GM18507 (cell line): ENCODE data around the gene TBCA.
A peak's percentile ranks its signal among the peaks of the same experiment; 100 is the strongest.

Experiments used
- DNase-seq: peaks from one replicate; pipeline ENCODE4 v3.0.0; 2011; ENCODE audit warnings: low read depth; ENCODE audit not compliant: insufficient read length; ENCODE audit errors: extremely low spot score
- FAIRE-seq: peaks from 2 replicates; lab custom pipeline; 2011; peaks lifted over from hg19 to GRCh38; lab: Jason Lieb, UNC

TBCA gene

GRCh38 chr5:77645995-77646639 lies 130.0 kb downstream of the TBCA start:
- FAIRE-seq (no peak), DNase-seq (no peak)

GRCh38 chr5:77645158-77645994 lies 130.8 kb downstream of the TBCA start:
- DNase-seq (peak; percentile 66), FAIRE-seq (no peak)

GRCh38 chr5:77644371-77645157 lies 131.6 kb downstream of the TBCA start:
- FAIRE-seq, result no peak
- DNase-seq, result no peak

GRCh38 chr5:77643654-77644370 lies 132.3 kb downstream of the TBCA start:
- FAIRE-seq, result no peak
- no peak for DNase-seq

GRCh38 chr5:77642738-77643653 lies 133.1 kb downstream of the TBCA start:
- DNase-seq, result no peak
- no peak for FAIRE-seq

GRCh38 chr5:77641963-77642737 lies 134.0 kb downstream of the TBCA start:
- DNase-seq (no peak), FAIRE-seq (no peak)

GRCh38 chr5:77641397-77641943 lies 134.7 kb downstream of the TBCA start:
- DNase-seq (no peak), FAIRE-seq (no peak)
